ENCODE measurements around the gene DLL4.
"Not testable (repeated sequence)": the region's sequence is repeated elsewhere in the genome, so short reads cannot be mapped to it uniquely, and the experiment has no call there.

Gene DLL4

GRCh38 chr15:40941528-40942336 is 12.6 kb downstream of the DLL4 start:
- peak; percentile 75 for DNase-seq (ENCODE audit: low read depth)

DNA sequence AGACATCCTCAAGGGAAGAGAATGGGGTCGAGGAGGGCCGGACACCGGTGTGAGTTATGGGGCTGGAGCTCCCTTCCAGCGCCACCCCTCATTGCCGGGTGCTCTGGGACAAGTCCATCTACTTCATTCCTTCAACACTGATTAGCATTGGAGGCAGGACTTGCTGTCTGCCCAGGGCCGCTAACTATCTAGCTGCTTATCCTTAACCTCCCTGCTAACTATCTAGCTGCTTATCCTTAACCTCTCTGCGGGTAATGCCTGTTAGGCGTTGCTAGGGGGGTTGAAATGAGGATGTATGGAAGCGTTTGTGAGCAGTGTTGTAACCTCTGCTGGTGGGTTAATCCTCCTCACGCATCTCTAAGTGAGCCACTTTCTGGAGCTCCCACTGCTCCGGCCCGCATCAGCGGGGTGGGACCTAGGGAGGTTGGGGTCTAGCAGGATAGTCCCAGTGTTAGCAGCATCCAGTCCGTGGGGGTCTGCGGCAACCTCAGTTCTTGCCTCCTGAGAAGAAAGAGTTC is 13.3 kb downstream of the DLL4 start:
- DNase-seq (ENCODE audit: low read depth) = peak; percentile 10

- DNase-seq (ENCODE audit: low read depth) = no peak
These were observed 13.7 kb downstream of the DLL4 start for GRCh38 chr15:40942878-40943277.

GRCh38 chr15:40943764-40944365 is 14.7 kb downstream of the DLL4 start:
- DNase-seq (ENCODE audit: low read depth) = no peak

DNA sequence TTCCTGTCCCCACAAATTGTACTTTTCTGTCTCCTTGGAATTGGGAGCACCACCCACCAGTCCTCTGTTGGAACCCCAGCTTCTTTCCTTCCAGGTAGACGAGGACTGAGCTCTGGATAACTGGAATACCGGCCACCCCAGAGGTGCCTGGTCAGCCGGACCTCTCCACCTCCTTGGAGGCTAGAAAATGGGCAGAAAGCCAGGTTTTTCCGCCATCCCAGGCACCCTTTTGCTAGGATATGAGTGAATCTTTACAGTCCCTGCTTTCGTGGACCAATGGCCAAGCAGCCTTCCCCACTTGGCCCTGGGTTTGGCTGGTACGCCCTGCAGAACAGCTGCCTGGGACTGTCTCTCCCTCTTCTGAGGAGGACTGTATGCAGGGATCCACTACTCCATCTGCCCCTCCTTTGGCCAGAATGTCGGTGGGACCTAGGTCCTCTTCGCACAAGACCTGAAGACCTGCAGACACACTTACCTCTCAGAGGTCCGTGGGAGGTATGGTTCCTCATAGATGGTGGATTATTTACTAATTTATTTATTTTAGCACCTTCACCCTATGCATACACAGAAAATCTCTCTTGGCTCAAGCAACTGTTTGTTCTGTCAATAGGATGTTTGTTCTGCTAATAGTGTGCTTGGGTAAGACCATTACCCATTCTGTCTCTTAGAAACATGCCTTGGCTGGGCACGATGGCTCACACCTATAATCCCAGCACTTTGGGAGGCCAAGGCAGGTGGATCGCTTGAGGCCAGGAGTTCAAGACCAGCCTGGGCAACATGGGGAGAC is 15.6 kb downstream of the DLL4 start:
- no peak for DNase-seq (ENCODE audit: low read depth)

DNA sequence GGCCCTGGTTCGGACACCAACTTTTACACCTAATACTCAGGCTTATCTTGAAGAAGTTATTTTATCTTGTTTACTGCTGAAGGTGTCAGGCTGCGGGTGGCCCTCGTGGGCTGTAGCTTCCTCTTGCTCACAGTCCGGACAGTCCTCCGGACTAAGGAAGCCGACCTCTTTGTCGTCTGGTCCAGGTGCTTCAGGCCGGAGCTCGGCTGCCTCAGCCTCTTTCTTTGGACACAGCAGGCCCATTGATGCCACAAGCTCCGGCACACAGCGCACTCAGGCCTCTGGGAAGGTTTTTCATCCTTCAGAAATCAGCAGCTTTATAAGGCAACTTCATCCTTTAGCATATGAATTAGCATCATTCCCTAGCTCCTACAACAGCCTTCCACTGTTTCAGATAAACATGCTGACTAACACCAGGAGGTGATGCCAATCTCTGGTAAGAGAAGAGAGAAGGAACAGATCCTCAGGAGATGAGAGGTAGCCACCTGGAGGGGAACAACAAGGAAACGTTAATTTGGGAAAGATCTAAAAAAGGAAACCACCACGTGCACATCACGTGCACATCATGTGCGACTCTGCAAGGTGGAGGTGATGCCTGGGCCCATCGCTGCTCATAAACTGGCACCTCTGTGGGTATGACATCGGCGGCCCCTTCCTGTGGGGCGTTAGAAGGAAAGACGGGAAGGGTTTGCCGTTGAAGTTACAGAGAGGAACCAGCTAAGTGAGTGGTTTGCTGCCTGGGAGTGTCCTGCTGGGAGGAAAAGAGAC is 19.8 kb downstream of the DLL4 start:
- DNase-seq (ENCODE audit: low read depth) = no peak

DNA sequence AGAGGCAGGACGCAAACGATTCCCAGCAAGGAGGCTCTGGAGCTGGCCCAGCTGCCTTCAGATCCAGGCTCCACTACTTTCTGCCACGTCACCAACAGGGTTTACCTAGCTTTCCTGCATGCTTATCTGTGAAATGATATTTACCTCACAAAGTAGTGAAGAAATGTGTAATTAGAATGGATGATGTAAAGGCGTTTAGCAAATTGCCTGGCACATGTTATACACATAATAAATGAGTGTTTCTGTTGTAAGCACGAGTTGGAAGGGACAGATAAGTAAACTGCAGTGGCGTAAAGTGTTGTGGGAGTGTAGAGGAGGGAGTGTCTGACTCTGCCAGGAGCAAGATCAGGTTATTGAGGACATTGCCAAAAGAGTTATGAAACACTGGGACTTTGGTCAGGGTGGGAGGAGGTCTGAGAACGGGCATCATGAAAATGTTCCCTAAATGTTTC is 20.6 kb downstream of the DLL4 start:
- no peak for DNase-seq (ENCODE audit: low read depth)

- no peak for DNase-seq (ENCODE audit: low read depth)
These were observed 22.6 kb downstream of the DLL4 start for GRCh38 chr15:40951764-40952163.

DNA sequence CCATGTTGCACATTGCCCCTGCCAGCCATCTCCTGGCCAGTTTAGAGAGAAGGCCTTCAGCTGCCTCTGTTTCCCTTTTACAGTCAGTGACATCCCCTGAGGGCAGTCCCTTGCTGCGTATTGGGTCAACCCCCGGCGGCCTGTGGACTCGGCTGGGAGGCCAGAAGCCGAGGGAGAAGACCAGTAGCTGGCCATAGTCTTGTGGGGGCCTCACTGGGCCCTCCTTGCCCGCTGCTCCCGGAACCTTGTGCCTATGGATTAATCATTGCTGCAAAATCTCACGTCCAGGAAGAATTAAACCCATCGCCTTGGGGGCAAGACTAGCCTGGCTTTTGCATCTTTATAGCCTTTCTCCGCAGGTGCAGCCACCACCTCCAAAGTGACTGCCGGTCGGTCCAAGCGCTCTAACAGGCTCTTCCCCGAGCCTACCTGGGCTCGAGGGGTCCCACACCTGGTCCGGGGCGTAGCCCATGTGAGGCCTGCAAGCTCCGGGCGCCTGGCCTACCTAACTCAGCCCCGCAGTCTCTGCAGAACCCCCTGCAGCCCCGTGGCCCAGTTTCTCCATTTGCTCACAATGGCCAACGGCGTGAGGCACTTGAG is 23.3 kb downstream of the DLL4 start:
- no peak for DNase-seq (ENCODE audit: low read depth)

DNA sequence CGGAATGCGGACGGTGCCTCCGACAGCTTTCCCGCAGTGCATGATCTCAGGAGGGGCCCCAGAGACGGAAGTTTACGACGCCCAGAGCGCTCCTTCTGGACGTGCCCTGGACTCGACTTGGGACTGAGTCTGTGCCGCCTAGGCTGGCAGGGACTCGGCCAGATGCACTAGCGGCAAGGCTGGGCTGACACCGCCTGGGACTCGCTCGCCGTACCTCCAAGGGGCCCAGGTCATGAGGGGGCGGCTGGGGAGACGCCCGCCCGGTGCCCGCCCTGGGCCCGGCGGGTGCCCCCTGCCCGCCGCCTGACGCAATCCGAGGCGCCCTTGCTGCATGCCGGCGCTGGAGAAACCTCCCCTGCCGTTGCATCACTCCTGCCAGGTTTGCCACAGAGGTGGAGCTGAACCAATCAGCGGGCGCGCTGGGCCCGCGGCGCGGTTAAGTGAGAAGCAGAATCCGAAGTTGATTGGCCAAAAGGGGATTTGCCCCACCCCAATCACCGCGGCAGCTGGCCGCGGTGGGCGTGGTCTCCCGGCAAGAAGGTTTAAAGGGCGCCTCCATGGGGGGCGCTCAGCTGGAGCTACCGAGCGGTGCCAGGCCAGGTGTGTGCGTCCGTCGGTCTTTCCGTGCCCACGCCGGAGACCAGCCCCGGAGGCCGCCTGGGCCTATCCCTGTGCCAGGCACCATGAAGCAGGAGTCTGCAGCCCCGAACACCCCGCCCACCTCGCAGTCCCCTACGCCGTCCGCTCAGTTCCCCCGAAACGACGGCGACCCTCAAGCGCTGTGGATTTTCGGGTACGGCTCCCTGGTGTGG is 24.0 kb downstream of the DLL4 start, which contains the start of gene CHAC1:
TSS of gene CHAC1 (plus strand) at position 571 of the 812 bp plus-strand sequence. CDS start at position 684, 113 bp downstream.
- DNase-seq (ENCODE audit: low read depth) = peak; percentile 94

GRCh38 chr15:40953713-40954074 is 24.6 kb downstream of the DLL4 start:
- DNase-seq (ENCODE audit: low read depth) = no peak

- not testable (repeated sequence) for DNase-seq (ENCODE audit: low read depth)
These were observed 25.2 kb downstream of the DLL4 start for GRCh38 chr15:40954158-40954848.

GRCh38 chr15:40955141-40955903 is 26.2 kb downstream of the DLL4 start:
- DNase-seq (ENCODE audit: low read depth) = no peak

GRCh38 chr15:40955930-40956540 is 26.9 kb downstream of the DLL4 start:
- DNase-seq (ENCODE audit: low read depth) = peak; percentile 26

- DNase-seq (ENCODE audit: low read depth) = no peak
These were observed 27.4 kb downstream of the DLL4 start for GRCh38 chr15:40956541-40956982.

DNA sequence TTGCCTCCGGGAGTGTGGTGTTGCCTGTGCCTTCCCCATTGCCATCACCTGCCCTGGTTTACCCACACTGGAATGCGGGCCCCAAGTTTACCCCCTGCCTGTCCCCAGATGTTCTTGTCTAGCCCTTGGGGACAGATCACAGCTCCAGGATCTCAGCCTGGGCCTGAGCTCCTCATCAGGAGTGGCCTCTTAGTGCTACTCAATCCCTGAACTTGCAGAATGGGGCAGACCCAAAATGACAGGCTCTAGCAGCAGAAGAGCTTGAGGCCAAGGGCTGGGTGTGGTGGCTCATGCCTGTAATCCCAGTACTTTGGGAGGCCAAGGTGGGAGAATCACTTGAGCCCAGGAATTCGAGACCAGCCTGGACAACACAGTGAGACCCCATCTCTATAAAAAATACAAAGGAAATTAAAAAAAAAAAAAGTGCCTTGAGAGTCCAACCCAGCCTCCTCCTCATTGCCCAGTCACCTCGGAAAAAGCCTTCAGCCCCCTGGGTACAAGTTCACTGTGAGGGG is 28.0 kb downstream of the DLL4 start:
- no peak for DNase-seq (ENCODE audit: low read depth)

DNA sequence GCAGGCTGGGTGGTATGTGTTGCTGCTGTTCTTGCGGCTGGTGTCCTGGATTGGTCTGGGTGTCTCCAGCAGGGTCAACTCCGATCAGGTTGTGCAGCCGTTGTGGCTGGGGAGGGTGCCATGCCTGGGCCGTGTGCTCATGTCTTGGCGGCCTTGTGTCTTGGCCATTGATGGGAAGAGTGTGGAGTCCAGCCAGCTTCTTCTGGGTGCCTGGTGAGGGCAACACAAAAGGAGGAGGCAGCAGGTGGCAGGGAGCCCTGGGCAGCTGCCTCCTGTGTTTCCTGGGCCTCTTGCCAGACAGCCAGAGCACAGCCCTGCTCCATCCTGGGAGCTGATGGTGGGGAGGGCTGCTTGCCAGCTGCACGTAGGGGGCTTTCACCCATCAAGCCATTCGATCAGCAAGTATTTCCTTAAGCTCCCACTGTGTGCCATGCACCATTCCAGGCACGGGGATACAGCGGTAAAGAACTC is 28.5 kb downstream of the DLL4 start:
- no peak for DNase-seq (ENCODE audit: low read depth)

GRCh38 chr15:40958146-40958545 is 29.0 kb downstream of the DLL4 start:
- no peak for DNase-seq (ENCODE audit: low read depth)
